CD4-positive, alpha-beta T cell (primary cell): ENCODE measurements around the gene WSB2. TPM values are rescaled to one million over a fixed set of nuclear protein-coding genes. Genes with fewer than 3 reads are reported as not detected.

ENCODE experiments used
- ATAC-seq: fragments of 200-7000 bp; cut with Tn5 transposase; one replicate; pipeline ENCODE4 v1.10.0; 2022; ENCODE audit warnings: mild to moderate bottlenecking; ENCODE audit not compliant: poor library complexity
- CTCF ChIA-PET: fragments of 350-600 bp; sonication (Branson Sonifier 250); formaldehyde crosslinking; loops from one replicate; lab custom pipeline; 2021; ENCODE audit warnings: antibody characterized with exemption, inconsistent platforms; lab: Charles Lee
- POLR2A ChIA-PET: fragments of 350-600 bp; sonication (Branson Sonifier 250); formaldehyde crosslinking; loops from one replicate; lab custom pipeline; 2021; ENCODE audit warnings: antibody characterized with exemption, inconsistent platforms; lab: Charles Lee
- DNase-seq, 14 experiments: peaks; one replicate each; pipeline ENCODE4 v3.0.0-alpha.2; 2013 to 2020; ENCODE audit warnings: mixed read lengths in 2 of 14
- H3K27ac ChIP-seq, 2 donors: one replicate each; pipeline versions ENCODE4 v1.5.1 to v1.7.0; 2013; ENCODE audit warnings: low read length in 2 of 2, low read depth in 1 of 2, mild to moderate bottlenecking in 1 of 2
- H3K27me3 ChIP-seq, 2 experiments: 1 replicate in 1 of 2; 2 replicates in 1 of 2; pipeline versions ENCODE4 v1.6.1 to v1.7.0; 2013; ENCODE audit warnings: low read length in 2 of 2, control low read depth in 1 of 2, mild to moderate bottlenecking in 1 of 2, moderate library complexity in 1 of 2; ENCODE audit not compliant: insufficient read depth in 2 of 2, control insufficient read depth in 1 of 2
- H3K36me3 ChIP-seq: one replicate; pipeline ENCODE4 v1.6.1; 2013; ENCODE audit warnings: low read length, control low read depth; ENCODE audit not compliant: insufficient read depth
- H3K4me1 ChIP-seq: one replicate; pipeline ENCODE4 v1.6.1; 2013; ENCODE audit warnings: low read length, control low read depth; ENCODE audit not compliant: insufficient read depth
- H3K4me3 ChIP-seq: one replicate; pipeline ENCODE4 v1.5.1; 2013; ENCODE audit warnings: mild to moderate bottlenecking, low read length, moderate library complexity
- H3K9me3 ChIP-seq, 2 experiments: 1 replicate in 1 of 2; 2 replicates in 1 of 2; pipeline versions ENCODE4 v1.6.1 to v1.7.0; 2013; ENCODE audit warnings: low read length in 2 of 2, mild to moderate bottlenecking in 2 of 2, control low read depth in 1 of 2, moderate library complexity in 1 of 2; ENCODE audit not compliant: control insufficient read depth in 1 of 2, insufficient read depth in 1 of 2
- H3K27ac Mint-ChIP-seq: one replicate; pipeline ENCODE4 v1.8.0; 2020; ENCODE audit warnings: mixed read lengths
- H3K27me3 Mint-ChIP-seq: one replicate; pipeline ENCODE4 v1.8.0; 2021; ENCODE audit warnings: mixed read lengths
- H3K36me3 Mint-ChIP-seq: one replicate; pipeline ENCODE4 v1.8.0; 2021; ENCODE audit warnings: low read depth, mixed read lengths
- H3K4me1 Mint-ChIP-seq: one replicate; pipeline ENCODE4 v1.8.0; 2021; ENCODE audit warnings: low read depth, mixed read lengths
- H3K4me3 Mint-ChIP-seq: one replicate; pipeline ENCODE4 v1.8.0; 2020; ENCODE audit warnings: mild to moderate bottlenecking, mixed read lengths
- H3K9me3 Mint-ChIP-seq: one replicate; pipeline ENCODE4 v1.8.0; 2020; ENCODE audit warnings: mixed read lengths
- intact Hi-C, 2 experiments: fragments of 100-400 bp; cut with DNase I in 1 of 2; cut with micrococcal nuclease in 1 of 2; formaldehyde crosslinking; loops; one replicate each; pipeline versions ENCODE4 v1.15.1 to v1.9.0; 2023 to 2025; cut with DNase I, micrococcal nuclease
- total RNA-seq, 174 experiments: library from RNA in 2 of 174; stranded (reverse) in 2 of 174; gene quantifications; one replicate each; pipeline ENCODE4 v1.2.3 and lab custom pipeline; 2021 to 2026
- TF ChIP-seq, protein P1 (sequence below): fragments of 200-600 bp; IDR thresholded peaks from one replicate; pipeline ENCODE4 v1.8.0; 2022; ENCODE audit warnings: antibody characterized with exemption, mild to moderate bottlenecking

WSB2 gene
- total RNA-seq, 2 experiments from 2014 or later: 12.0 to 13.4 TPM

DNA sequence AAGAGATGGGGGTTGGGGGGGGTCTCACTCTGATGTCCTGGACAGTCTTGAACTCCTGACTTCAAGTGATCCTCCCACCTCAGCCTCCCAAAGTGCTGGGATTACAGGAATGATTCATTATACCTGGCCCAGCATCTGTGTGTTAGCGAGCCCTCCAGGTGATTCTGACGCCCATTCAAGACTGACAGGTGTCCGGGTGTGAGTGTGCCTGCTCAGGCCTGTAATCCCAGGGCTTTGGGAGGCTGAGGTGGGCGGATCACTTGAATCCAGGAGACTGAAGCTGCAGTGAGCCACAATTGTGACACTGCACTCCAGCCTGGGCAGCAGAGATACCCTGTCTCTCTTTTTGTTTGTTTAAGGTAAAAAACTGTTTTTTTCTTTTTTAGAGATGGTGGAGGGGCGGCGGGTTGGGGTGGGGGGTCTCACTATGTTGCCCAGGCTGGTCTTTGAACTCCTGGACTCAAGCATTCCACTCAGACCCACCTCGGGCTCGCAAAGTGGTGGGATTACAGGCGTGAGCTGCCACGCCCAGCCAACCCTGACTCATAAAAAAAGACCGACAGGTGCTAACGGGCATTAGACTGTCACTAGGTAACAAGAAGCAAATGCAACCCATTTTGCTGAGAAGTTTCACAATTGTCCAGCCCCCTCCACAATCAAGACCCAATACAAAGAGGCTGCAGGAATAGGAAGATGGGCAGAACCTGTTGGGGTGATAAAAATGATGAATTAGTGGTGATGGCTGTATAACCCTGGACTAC is 38.1 kb upstream of the WSB2 start:
- no peaks in the 10 kb centered on the region for H3K9me3 Mint-ChIP-seq
- ChIA-PET CTCF (no interaction called here), POLR2A (no interaction called here)
- Histone ChIP-seq H3K4me3 (no peak overlapping the region), H3K9me3 (peaks cover 0 to 5% of the 10 kb centered on the region in 2 experiments), H3K27me3 (peaks cover 6 to 11% of the 10 kb centered on the region in 2 experiments), H3K27ac (no peak overlapping the region), H3K36me3 (no peaks in the 10 kb centered on the region), H3K4me1 (peaks cover 10% of the 10 kb centered on the region)
- no peaks in the 10 kb centered on the region for H3K36me3 Mint-ChIP-seq
- intact Hi-C loops: no loop called here
- no peak overlapping the region for H3K4me3 Mint-ChIP-seq
- DNase-seq: no peak
- H3K4me1 Mint-ChIP-seq: peaks cover 5% of the 10 kb centered on the region
- TF ChIP-seq, protein P1, sequence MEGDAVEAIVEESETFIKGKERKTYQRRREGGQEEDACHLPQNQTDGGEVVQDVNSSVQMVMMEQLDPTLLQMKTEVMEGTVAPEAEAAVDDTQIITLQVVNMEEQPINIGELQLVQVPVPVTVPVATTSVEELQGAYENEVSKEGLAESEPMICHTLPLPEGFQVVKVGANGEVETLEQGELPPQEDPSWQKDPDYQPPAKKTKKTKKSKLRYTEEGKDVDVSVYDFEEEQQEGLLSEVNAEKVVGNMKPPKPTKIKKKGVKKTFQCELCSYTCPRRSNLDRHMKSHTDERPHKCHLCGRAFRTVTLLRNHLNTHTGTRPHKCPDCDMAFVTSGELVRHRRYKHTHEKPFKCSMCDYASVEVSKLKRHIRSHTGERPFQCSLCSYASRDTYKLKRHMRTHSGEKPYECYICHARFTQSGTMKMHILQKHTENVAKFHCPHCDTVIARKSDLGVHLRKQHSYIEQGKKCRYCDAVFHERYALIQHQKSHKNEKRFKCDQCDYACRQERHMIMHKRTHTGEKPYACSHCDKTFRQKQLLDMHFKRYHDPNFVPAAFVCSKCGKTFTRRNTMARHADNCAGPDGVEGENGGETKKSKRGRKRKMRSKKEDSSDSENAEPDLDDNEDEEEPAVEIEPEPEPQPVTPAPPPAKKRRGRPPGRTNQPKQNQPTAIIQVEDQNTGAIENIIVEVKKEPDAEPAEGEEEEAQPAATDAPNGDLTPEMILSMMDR: no peak
- no peak for ATAC-seq
- H3K27ac Mint-ChIP-seq: no peak overlapping the region
- H3K27me3 Mint-ChIP-seq: peaks cover 15% of the 10 kb centered on the region

DNA sequence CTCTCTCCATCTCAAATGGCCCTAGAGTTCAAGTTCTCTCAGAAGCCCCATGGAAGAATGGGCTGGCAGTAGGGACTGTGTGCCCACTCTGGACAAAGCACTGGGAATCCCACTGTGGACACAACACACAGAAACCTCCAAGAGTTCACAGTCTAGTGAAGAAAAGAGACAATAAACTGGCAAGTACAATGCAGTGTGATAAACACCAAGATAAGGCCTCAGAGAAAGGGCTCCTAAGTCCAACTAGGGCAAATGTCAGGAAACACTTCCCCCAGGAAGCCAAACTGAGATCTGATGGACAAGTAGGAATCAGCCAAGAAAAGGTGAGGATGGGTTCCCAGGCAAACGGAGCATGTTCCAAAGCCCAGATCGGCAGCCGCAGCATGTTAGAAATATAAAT is 37.4 kb upstream of the WSB2 start:
- H3K36me3 ChIP-seq: no peaks in the 10 kb centered on the region
- Mint-ChIP-seq H3K9me3 (no peaks in the 10 kb centered on the region), H3K36me3 (no peaks in the 10 kb centered on the region), H3K27ac (no peak overlapping the region), H3K4me1 (peaks cover 5% of the 10 kb centered on the region), H3K27me3 (peaks cover 15% of the 10 kb centered on the region), H3K4me3 (no peak overlapping the region)
- peaks cover 7% of the 10 kb centered on the region for H3K4me1 ChIP-seq
- TF ChIP-seq, protein P1: no peak
- H3K27me3 ChIP-seq: peaks cover 5 to 9% of the 10 kb centered on the region in 2 experiments
- H3K27ac ChIP-seq: no peak overlapping the region
- ChIA-PET CTCF (no interaction called here), POLR2A (no interaction called here)
- no peak for DNase-seq
- no peak for ATAC-seq
- intact Hi-C loops: no loop called here
- H3K4me3 ChIP-seq: no peak overlapping the region
- peaks cover 0 to 3% of the 10 kb centered on the region in 2 experiments for H3K9me3 ChIP-seq

DNA sequence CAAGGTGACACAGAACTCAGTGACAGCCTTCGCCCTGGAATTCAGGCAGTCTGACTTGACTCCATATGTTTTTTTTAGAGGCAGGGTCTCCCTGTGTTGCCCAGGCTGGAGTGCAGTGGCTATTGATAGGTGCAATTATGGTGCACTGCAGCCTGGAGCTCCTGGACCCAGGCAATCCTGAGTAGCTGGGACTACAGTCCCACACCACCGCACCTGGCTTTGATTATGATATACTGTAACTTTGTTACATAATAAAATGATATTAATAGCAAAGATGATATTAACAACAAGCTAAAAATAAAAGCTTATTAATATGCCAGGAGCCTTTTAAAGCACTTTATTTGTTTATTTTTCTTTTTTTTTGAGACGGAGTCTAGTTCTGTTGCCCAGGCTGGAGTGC is 33.1 kb upstream of the WSB2 start:
- H3K4me3 ChIP-seq: no peak overlapping the region
- no peaks in the 10 kb centered on the region for H3K36me3 ChIP-seq
- DNase-seq (no peak), ATAC-seq (no peak)
- H3K27ac ChIP-seq: no peak overlapping the region
- Mint-ChIP-seq H3K27ac (no peak overlapping the region), H3K36me3 (no peaks in the 10 kb centered on the region), H3K4me1 (no peaks in the 10 kb centered on the region), H3K4me3 (no peak overlapping the region), H3K9me3 (no peaks in the 10 kb centered on the region), H3K27me3 (no peaks in the 10 kb centered on the region)
- no peaks in the 10 kb centered on the region for H3K27me3 ChIP-seq
- ChIA-PET CTCF (interaction anchor here (0.9 to 1.4 kb wide), 2 partner anchors 17 to 30 kb away, joined by 3 read pairs; no protein-coding TSS in a partner anchor), POLR2A (interaction anchor here (0.5 kb wide), 1 partner anchor 31 kb away, joined by 3 read pairs; no protein-coding TSS in a partner anchor)
- no peaks in the 10 kb centered on the region for H3K4me1 ChIP-seq
- intact Hi-C loops: no loop called here
- TF ChIP-seq, protein P1: no peak
- no peaks in the 10 kb centered on the region for H3K9me3 ChIP-seq
